Peyer's patch (tissue), 4 donors: ENCODE results near the gene MAP1B.

Experiments
- POLR2A ChIP-seq, 2 donors: fragments of 450-650 bp; IDR thresholded peaks; one replicate each; pipeline ENCODE4 v1.5.1; 2017; ENCODE audit warnings: antibody characterized with exemption in 2 of 2, mild to moderate bottlenecking in 2 of 2, moderate library complexity in 2 of 2
- TF ChIP-seq, protein P1 (sequence below), 6 experiments: fragments of 450-650 bp in 4 of 6; fragments of 200-600 bp in 2 of 6; sonication (generic) in 1 of 6; IDR thresholded peaks; one replicate each; pipeline ENCODE4 v1.5.1; 2017 to 2019; ENCODE audit warnings: antibody characterized with exemption in 6 of 6, mild to moderate bottlenecking in 3 of 6, moderate library complexity in 1 of 6

DNA sequence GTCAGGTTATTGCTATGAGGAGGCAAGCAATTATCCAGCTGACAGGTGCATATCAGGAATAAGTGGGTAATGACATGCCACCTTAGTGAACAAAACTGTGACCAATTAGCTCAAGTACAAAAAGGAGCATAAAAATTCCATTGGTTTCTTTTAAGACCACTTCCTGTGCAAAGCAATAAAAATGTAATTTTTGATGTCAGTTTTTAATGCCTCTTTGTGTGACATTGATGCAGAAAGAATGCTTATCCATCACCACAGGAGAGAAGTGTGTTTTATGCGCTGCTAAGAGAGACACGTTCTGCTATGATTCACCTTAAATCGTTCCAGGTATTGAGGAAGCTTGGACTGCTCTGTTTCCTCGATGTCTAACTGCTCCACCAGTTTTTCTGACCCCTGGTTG lies 116.1 kb downstream of the MAP1B start:
- no peak for TF ChIP-seq POLR2A (IDR thresholded peaks at IDR 0.05)
- TF ChIP-seq, protein P1, sequence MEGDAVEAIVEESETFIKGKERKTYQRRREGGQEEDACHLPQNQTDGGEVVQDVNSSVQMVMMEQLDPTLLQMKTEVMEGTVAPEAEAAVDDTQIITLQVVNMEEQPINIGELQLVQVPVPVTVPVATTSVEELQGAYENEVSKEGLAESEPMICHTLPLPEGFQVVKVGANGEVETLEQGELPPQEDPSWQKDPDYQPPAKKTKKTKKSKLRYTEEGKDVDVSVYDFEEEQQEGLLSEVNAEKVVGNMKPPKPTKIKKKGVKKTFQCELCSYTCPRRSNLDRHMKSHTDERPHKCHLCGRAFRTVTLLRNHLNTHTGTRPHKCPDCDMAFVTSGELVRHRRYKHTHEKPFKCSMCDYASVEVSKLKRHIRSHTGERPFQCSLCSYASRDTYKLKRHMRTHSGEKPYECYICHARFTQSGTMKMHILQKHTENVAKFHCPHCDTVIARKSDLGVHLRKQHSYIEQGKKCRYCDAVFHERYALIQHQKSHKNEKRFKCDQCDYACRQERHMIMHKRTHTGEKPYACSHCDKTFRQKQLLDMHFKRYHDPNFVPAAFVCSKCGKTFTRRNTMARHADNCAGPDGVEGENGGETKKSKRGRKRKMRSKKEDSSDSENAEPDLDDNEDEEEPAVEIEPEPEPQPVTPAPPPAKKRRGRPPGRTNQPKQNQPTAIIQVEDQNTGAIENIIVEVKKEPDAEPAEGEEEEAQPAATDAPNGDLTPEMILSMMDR (IDR thresholded peaks at IDR 0.05) = no peak
